ENCODE results near the gene SPAG8. TPM values are rescaled to one million over a fixed set of nuclear protein-coding genes. Genes with fewer than 3 reads are reported as not detected.

SPAG8 gene
- total and polyA plus RNA-seq, 9 of the 15 experiments (the other 6 are each of a cell fraction or from before 2014, with no cell fraction given) = 0.03 to 0.47 (median 0.21) TPM

- TF ChIP-seq DEAF1 (CRISPR knock-in tag; IDR thresholded peaks at IDR 0.05) (no peak), SMAD1 (IDR thresholded peaks at IDR 0.05; ENCODE audit: low read depth, low read length, partially characterized antibody) (no peak), BACH1 (tag; IDR thresholded peaks at IDR 0.05) (no peak), ZNF584 (CRISPR knock-in tag; IDR thresholded peaks at IDR 0.05; ENCODE audit: low read depth) (no peak), ZNF668 (CRISPR knock-in tag; IDR thresholded peaks at IDR 0.05) (no peak), MAX (CRISPR knock-in tag; IDR thresholded peaks at IDR 0.05) (peak; percentile 58; the same call in 1 of the 2 replicates), HES1 (IDR thresholded peaks at IDR 0.05; ENCODE audit: low read depth) (no peak), CREB5 (CRISPR knock-in tag; IDR thresholded peaks at IDR 0.05) (no peak), POU5F1 (IDR thresholded peaks at IDR 0.05; ENCODE audit: borderline replicate concordance, low read depth, low read length, partially characterized antibody) (no peak), STAT5B (CRISPR knock-in tag; IDR thresholded peaks at IDR 0.05) (no peak), PHTF2 (CRISPR knock-in tag; IDR thresholded peaks at IDR 0.05) (no peak), ELF4 (CRISPR knock-in tag; IDR thresholded peaks at IDR 0.05) (no peak), SMARCB1 (IDR thresholded peaks at IDR 0.05; ENCODE audit: insufficient read length, low read depth) (no peak), CHAMP1 (IDR thresholded peaks at IDR 0.05) (no peak), U2AF1 (optimal IDR thresholded peaks at IDR 0.05; ENCODE audit: low read depth, low read length) (no peak), GATA2 (CRISPR knock-in tag; IDR thresholded peaks at IDR 0.05) (no peak), FOXA1 (IDR thresholded peaks at IDR 0.05; ENCODE audit: borderline replicate concordance) (no peak), PCBP1 (IDR thresholded peaks at IDR 0.05; ENCODE audit: low read depth, low read length, poor library complexity, severe bottlenecking) (no peak), ZNF41 (CRISPR knock-in tag; conservative IDR thresholded peaks at IDR 0.05) (no peak), CREBBP (IDR thresholded peaks at IDR 0.05; ENCODE audit: low read depth, low read length) (no peak)
Observed at GRCh38 chr9:35814106-35814840, 2.2 kb upstream of the SPAG8 start (continued).

Measured in K562 (cell line).